Measurements from ENCODE around the gene MTCL3. TPM values are rescaled to one million over a fixed set of nuclear protein-coding genes. Genes with fewer than 3 reads are reported as not detected.
"Not testable (repeated sequence)": the region's sequence is repeated elsewhere in the genome, so short reads cannot be mapped to it uniquely, and the experiment has no call there.

The MTCL3 gene

DNA sequence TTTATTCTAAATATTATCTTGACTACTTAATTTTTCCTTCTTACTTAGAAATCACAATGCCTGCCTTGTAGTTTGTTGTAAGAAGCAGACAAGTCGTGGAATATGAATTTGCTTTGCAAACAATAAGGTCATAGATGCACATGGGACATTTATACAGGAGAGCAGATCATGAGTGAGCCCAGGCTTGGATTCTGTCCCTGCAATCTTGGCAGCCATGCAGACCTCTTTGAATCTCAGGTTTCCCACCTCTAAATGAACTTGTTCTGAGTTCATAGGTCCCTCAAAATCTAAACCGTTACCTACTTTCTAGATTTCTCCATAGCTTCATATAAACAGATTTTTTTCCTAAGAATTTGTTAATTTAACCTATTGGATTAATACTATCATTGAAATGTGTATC lies 79.4 kb downstream of the MTCL3 start:
- no peak for DNase-seq (ENCODE audit: low read depth in 3 of 3, low spot score in 2 of 3)

DNA sequence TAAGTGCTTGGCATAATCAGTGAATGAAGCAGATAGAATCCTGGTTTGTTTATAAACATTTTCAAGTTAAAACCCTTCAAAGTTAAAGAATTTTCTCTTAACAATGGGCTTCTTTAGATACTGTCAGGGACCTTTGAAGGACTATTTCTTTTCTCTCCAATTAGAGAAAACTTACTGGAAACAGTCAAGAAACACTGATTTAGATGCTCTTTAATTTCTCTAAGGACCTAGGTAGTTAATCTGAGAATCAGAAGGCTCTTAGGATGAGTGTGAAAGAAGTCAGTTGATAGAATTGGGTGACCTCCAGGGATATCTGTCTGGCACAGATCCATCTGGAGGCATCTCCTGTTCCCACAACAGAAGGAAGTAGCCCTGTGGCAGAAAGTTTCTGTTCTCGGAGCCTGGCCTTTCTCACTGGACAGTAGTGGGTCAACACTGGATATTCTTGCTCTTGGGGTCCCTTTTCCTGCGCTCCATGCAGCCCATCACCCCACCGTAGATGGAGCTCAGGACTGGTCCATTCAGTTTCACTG lies 82.5 kb downstream of the MTCL3 start:
- DNase-seq (ENCODE audit: low read depth in 3 of 3, low spot score in 2 of 3): no peak

DNA sequence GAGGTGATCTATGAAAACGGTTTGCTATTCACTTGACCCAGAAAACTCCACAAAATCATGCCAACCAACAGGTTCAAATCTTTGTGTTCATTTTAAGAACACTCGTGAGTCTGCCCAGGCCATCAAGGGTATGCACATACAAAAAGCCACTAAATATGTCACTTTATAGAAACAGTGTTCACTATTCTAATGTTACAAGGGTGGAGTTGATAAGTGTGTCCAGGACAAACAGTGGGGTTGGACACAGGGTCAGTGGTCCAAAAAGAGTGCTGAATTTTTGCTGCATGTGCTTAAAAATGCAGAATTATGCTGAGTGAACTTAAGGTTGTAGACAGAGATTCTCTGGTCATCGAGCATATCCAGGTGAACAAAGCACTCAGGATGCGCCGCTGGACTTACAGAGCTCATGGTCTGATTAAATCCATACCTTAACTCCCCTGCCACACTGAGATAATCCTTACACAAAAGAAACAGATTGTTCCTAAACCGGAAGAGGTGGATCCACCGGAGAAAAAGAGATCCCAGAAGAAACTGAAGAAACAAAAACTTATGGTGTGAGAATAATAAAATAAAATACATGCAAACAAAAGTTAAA lies 83.4 kb downstream of the MTCL3 start:
- no peak for DNase-seq (ENCODE audit: low read depth in 3 of 3, low spot score in 2 of 3)

DNA sequence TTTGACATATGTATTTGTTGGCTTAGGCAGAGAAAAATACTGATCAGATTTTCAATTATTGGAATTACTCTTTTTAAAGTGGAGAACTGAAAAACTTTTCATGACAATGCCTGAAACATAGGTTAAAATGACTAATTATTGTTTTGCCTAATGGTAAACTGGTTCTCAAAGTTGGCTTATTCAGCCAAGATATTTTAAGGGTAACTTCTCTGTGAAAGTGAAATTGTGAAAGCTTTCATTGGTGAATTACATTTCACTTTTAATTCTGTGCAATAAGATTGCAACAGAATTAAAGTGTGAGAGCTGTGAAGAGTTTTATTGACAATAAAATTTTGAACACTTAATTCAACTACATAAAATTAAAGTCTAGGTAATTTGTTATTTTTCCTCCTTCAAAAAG lies 84.5 kb downstream of the MTCL3 start:
- no peak for DNase-seq (ENCODE audit: low read depth in 3 of 3, low spot score in 2 of 3)

DNA sequence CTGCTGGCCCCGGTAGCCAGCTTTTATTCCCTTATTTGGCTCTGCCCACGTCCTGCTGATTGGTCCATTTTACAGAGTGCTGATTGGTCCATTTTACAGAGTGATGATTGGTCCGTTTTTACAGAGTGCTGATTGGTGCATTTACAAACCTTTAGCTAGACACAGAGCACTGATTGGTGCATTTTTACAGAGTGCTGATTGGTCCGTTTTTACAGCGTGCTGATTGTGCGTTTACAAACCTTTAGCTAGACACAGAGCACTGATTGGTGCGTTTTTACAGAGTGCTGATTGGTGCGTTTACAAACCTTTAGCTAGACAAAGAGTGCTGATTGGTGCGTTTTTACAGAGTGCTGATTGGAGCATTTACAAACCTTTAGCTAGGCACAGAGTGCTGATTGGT lies 90.6 kb downstream of the MTCL3 start:
- DNase-seq (ENCODE audit: low read depth in 3 of 3, low spot score in 2 of 3): not testable (repeated sequence)

DNA sequence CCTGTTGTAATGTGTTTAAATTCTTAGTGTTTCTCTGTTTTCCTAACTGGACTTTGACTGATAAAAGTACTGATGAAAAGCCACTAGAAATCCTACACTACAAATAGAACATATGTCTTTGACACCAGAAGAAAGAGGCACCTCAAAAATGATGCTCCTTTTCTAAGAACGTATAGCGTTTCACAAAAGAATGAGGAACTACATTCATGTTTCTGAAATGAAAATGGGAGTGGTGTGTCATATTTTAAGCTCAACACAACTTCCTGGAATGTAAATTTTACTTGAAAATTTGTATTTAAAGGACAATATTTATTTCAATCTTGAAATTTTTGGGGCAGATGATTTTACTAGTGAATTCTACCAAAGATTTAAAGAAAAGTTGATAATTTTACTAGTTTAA lies 95.2 kb downstream of the MTCL3 start:
- no peak for DNase-seq (ENCODE audit: low read depth in 3 of 3, low spot score in 2 of 3)

Other genes with a start within 250 kb of the MTCL3 start
- 10 to 100 TPM; 86.8 to 94.5 (median 89.2) TPM for gene ECHDC1, start 175.7 kb downstream of the MTCL3 start, polyA plus RNA-seq (ENCODE audit: insufficient read length in 3 of 3)
- 1 to 10 TPM; 4.1 to 5.8 (median 4.3) TPM for gene KIAA0408, start 59.9 kb downstream of the MTCL3 start, polyA plus RNA-seq (ENCODE audit: insufficient read length in 3 of 3)
- gene C6orf58, start 57.8 kb upstream of the MTCL3 start, polyA plus RNA-seq (ENCODE audit: insufficient read length in 3 of 3): 1 to 10 TPM in 2 of 3 donors, under 1 TPM in 1; 0.82 to 2.1 (median 1.3) TPM